Right cardiac atrium (tissue), 5 donors: ENCODE measurements around the gene GLIS2. TPM values are rescaled to one million over a fixed set of nuclear protein-coding genes. Genes with fewer than 3 reads are reported as not detected.

ENCODE experiments used
- ATAC-seq, 2 donors: fragments of 200-7000 bp; cut with Tn5 transposase; one replicate each; pipeline versions ENCODE4 v1.8.0 to v1.9.1; 2020; ENCODE audit warnings: moderate library complexity in 2 of 2, mild to moderate bottlenecking in 1 of 2
- DNase-seq, 3 donors: peaks; one replicate each; pipeline ENCODE4 v3.0.0-alpha.2; 2020
- H3K27ac ChIP-seq: one replicate; pipeline ENCODE4 v1.5.1; 2013; ENCODE audit warnings: mild to moderate bottlenecking, low read length, control low read depth, moderate library complexity
- H3K27me3 ChIP-seq: one replicate; pipeline ENCODE4 v1.6.1; 2013; ENCODE audit not compliant: control insufficient read depth, insufficient read depth
- H3K4me1 ChIP-seq: one replicate; pipeline ENCODE4 v1.6.1; 2013; ENCODE audit warnings: low read length; ENCODE audit not compliant: control insufficient read depth, insufficient read depth
- H3K4me3 ChIP-seq: one replicate; pipeline ENCODE4 v1.5.1; 2013; ENCODE audit warnings: low read length, control low read depth
- H3K9me3 ChIP-seq: one replicate; pipeline ENCODE4 v1.6.1; 2013; ENCODE audit warnings: low read length; ENCODE audit not compliant: control insufficient read depth
- WGBS: extraction: QIAGEN DNeasy Blood & Tissue Kit; methylation state at CpG from one replicate; pipeline ENCODE4 v1.1.7; 2013; 5-methylcytosine and 5-hydroxymethylcytosine counted together
- intact Hi-C, 4 donors: fragments of 100-400 bp; cut with DNase I; formaldehyde crosslinking; loops; one replicate each; pipeline versions ENCODE4 v1.11.0 to v1.14.0; 2022 to 2023
- polyA plus RNA-seq: library from polyadenylated mRNA; stranded (reverse); fragments of 200-250 nt; gene quantifications from one replicate; pipeline ENCODE4 v1.2.3, GENCODE V29; 2013
- total RNA-seq, 4 donors: library from RNA; stranded (reverse); fragmentation: NEBNext Ultra II Directional; extraction: Animal tissue kit (Norgen Biotek cat#: 25700); gene quantifications; one replicate each; pipeline ENCODE4 v1.2.1, GENCODE V29; 2021
- donor health status: healthy with polysubstance abuse.
- donor health status: DM: no; HTN: yes; CAD: no.
- donor health status: DM: no; HTN: no; CAD: no.
- donor health status: DM: no; HTN: yes; CAD: no; lungs with severe emphysema.
- donor health status: DM: yes; HTN: yes; CAD: no.

The GLIS2 gene
- total and polyA plus RNA-seq, 5 donors: 15.2 to 34.6 (median 31.6) TPM

DNA sequence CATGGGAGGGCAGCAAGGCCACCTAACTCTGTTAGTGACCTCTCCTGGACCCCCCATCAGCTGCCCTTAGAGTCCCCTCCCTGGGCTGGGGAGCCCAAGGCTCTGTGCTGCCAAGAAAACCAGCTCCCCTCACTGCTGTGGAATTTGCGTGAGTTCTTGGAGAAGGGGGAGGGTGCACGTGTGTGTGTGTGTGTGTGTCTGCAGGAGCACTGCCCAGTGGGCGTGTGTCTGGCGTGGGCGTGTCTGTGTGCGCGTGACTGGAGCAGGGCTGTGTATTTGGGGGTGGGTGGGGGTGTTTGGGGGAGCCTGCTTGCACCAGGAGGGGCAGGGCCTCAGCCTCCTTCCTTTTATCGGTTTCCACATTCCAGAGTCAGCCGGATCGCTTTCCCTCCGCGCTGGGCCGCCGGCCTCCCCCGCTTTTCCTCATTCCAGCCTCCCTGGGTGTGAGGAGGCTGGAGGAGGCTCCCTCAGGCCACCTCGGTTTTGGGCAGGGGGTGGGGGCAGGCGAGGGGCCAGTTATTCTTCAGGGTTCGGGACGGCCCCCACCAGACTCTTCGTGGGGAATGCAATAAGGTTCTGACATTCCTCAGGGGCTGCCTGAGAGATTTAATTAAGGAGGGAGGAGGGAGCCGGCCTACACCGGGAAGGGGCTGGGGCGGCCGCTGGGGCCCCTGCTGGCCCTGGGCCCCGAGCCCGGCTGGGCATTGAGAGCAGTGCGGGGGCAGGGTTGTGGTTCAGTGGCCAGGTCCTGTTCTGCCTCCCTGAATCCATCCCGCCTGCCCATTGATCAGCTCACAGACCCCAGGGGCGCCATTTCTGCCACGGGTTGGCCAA, 58.3 kb downstream of the GLIS2 start:
- no peaks in the 10 kb centered on the region for H3K9me3 ChIP-seq
- peak overlapping the region; percentile 78 for H3K27ac ChIP-seq
- WGBS: 32% methylated on average over 30 of the region's 30 CpGs
- DNase-seq: peak; percentile 83 to 95 (median 92)
- no peaks in the 10 kb centered on the region for H3K27me3 ChIP-seq
- H3K4me3 ChIP-seq: peak overlapping the region; percentile 80
- intact Hi-C loops: no loop called here
- peaks cover 17% of the 10 kb centered on the region for H3K4me1 ChIP-seq
- peak; percentile 8 to 11 for ATAC-seq

GRCh38 chr16:4375717-4376116, 59.9 kb downstream of the GLIS2 start:
- ATAC-seq: no peak
- 73% methylated on average over 15 of the region's 15 CpGs for whole genome bisulfite sequencing
- H3K4me1 ChIP-seq: peaks cover 17% of the 10 kb centered on the region

DNA sequence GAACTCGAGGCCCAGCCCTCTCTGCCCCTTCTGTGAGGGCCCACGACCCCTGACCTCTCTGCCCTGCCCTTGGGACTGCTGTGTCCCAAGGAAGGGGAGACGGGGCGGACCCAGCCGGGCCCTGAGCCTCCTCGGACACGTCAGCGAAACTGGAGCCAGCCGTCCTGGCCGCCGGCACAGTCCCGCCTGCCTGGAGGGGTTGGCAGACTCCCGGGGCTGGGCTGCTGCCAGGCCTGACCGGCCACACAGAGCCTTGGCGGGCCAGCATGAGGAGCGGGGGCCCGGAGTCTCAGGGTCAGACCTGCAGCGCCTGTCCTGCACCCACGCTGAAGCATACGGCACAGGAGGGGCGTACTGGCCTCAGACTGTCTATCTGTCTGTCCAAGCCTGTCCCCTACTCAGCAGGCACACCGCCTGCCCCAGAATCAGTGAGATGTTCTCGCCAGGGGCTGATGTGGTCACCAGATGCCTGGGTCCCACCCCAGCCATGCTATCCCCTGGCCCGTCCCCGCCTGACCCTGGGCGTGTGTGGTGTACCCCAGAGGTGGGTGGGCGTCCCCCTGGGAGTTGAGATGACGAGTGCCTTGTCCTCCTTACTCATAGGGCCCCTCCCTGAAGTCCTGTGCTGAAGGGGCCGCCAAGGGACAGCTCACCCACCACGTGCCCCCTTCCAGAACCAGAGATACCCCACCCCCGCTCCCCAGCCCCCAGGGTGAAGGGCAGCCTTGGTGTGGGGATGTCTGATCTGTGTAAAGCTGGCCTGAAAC, 60.4 kb downstream of the GLIS2 start:
- DNase-seq: peak; percentile 96 to 98 (median 98)
- H3K4me1 ChIP-seq: peaks cover 17% of the 10 kb centered on the region
- H3K27ac ChIP-seq: peak overlapping the region; percentile 48
- intact Hi-C loops: no loop called here
- 29% methylated on average over 31 of the region's 31 CpGs for WGBS
- no peak overlapping the region for H3K4me3 ChIP-seq
- H3K27me3 ChIP-seq: no peaks in the 10 kb centered on the region
- ATAC-seq: peak; percentile 73 to 82
- no peaks in the 10 kb centered on the region for H3K9me3 ChIP-seq

More at GRCh38 chr16:4375717-4376116, 59.9 kb downstream of the GLIS2 start:
- H3K27me3 ChIP-seq: no peaks in the 10 kb centered on the region
- no peak for DNase-seq
- intact Hi-C loops: no loop called here
- no peaks in the 10 kb centered on the region for H3K9me3 ChIP-seq
- H3K4me3 ChIP-seq: no peak overlapping the region
- H3K27ac ChIP-seq: peak overlapping the region; percentile 48

DNA sequence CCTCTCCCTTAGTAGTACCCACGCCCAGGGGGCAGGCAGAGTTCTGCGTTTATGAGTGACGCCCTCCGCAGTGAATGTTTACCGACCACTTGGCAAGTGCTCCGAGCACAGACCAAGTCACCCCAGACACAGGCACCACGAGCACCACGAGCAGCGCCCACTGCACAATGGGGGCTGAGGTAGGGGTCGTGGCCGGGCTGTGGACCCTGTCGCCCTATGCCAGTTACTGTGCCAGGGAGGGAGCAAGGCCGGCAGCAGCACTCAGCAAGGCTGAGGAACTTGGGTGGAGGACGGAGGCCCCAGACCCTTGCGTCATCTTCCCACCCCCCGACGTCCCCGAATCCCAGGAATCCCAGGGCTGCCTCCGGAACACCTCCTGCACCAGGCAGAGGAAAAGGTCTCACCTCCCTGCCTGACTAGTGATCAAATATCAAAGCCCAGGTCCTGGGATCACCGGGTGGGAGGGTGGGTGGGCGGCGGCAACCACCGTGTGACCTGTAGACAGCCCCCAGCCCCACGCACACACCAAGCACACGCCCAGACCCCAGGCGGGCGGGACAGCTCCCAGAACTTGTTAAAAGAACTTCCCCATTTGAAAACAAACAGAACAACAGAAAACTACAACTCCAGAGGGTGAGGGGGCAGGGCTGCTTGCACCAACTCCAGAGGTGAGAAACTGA, 61.2 kb downstream of the GLIS2 start:
- Histone ChIP-seq H3K4me1 (peaks cover 17% of the 10 kb centered on the region), H3K27me3 (no peaks in the 10 kb centered on the region), H3K27ac (peak overlapping the region; percentile 13), H3K9me3 (no peaks in the 10 kb centered on the region), H3K4me3 (no peak overlapping the region)
- intact Hi-C loops: no loop called here
- WGBS: 60% methylated on average over 27 of the region's 27 CpGs
- no peak for ATAC-seq
- peak in 1 of 3 donors; percentile 62 for DNase-seq

DNA sequence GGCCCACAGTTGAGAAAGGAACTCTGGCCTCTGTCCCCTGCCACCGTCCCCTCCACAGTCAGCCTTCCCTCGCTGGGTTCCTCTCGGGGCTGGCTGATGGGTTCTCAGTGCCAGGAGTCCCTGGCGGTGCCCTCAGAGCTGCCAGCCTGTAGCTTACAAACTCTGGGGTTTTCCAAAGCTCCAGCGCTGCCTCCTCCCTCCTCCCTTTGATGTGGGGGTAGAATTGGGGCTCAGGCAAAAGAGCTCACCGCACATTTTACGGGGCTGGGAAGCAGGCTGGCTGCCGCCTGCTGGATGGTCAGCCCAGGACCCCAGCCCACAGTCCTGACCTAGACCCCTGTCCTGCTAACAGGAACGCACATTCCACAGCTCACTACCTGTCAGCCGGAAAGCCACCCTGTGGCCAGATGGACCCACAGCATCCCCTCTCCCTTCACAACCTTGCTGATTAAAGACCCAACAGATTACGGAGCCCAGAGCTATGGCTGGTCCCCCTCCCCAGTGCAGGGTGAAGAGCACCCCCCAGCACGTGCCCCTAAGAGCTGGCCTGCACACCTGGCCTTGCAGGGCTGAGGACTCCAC, 61.8 kb downstream of the GLIS2 start:
- Histone ChIP-seq H3K4me1 (peaks cover 16% of the 10 kb centered on the region), H3K9me3 (no peaks in the 10 kb centered on the region), H3K27me3 (no peaks in the 10 kb centered on the region), H3K27ac (peak overlapping the region; percentile 9), H3K4me3 (no peak overlapping the region)
- DNase-seq: peak in 2 of 3 donors; percentile 15 to 49
- no peak for ATAC-seq
- intact Hi-C loops: no loop called here
- 69% methylated on average over 12 of the region's 12 CpGs for WGBS

DNA sequence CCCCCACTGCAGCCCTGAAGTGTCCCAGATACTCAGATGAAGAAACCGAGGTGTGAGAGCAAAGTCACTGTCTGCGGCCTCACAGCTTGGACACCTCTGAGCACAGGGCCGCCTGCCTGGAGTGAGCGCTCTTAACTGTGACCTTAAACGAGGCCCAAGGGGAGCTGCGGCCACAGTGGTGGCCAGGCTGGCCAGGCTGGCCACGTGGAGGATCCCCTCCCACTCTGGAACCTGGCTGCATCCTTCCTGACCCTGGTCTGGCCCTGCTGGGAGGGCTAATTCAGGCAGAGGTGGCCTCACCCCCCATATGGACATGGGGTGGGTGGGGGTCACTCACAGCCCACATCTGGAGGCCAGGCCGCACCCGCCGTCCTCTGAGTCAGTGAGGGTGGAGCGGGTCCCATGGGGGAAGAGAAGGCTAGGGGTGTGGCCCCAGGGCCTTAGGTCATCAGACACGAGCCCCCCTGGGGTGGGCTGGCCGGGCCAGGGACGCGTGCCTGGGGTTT, 62.3 kb downstream of the GLIS2 start:
- ATAC-seq: peak in 1 of 2 donors; percentile 26
- Histone ChIP-seq H3K27me3 (no peaks in the 10 kb centered on the region), H3K9me3 (no peaks in the 10 kb centered on the region), H3K27ac (peak overlapping the region; percentile 9), H3K4me3 (no peak overlapping the region), H3K4me1 (peaks cover 15% of the 10 kb centered on the region)
- intact Hi-C loops: no loop called here
- DNase-seq: peak; percentile 80 to 85 (median 82)
- whole genome bisulfite sequencing: 55% methylated on average over 15 of the region's 15 CpGs

DNA sequence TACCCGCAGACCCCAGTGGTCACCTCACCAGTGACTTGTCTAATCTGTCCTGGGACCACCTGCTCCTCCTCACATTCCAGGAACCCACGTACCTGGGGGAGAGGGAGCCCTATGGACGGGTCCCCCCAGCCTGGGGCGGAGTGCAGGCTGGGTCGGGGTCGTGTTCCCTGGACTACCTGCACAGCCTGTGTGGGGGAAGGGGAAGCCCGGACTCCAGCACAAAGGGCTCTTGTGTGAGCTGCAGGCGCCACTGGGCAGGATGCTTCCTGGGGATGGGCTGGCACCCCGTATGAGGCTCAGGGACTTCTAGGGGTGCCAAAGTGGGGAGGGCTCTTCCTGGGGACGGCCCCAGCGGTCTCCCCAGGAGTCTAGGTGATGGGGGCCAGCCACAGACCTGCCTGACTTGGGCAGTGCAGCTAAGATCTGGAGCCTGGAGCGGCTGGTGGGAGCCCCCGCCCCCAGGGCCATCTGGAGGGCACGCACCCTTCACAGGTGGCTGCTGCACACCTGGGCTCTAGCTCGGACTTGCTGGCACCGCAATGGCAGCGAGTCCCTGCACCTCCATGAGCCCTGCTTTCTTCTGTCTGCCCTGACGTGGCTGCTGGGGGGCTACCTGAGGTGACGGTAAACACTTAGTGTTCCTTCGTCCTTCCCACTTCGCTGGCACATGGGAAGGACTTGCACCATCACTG, 63.3 kb downstream of the GLIS2 start:
- Histone ChIP-seq H3K27me3 (no peaks in the 10 kb centered on the region), H3K9me3 (no peaks in the 10 kb centered on the region), H3K27ac (no peak overlapping the region), H3K4me3 (no peak overlapping the region), H3K4me1 (peaks cover 15% of the 10 kb centered on the region)
- DNase-seq (peak in 1 of 3 donors; percentile 57), ATAC-seq (no peak)
- WGBS: 92% methylated on average over 21 of the region's 21 CpGs
- intact Hi-C loops: no loop called here

GRCh38 chr16:4380119-4381063, 64.5 kb downstream of the GLIS2 start:
- intact Hi-C loops: no loop called here
- peak; percentile 37 to 81 (median 65) for DNase-seq
- 75% methylated on average over 26 of the region's 26 CpGs for WGBS
- no peaks in the 10 kb centered on the region for H3K27me3 ChIP-seq
- H3K27ac ChIP-seq: no peak overlapping the region
- no peaks in the 10 kb centered on the region for H3K9me3 ChIP-seq
- no peak overlapping the region for H3K4me3 ChIP-seq
- H3K4me1 ChIP-seq: peaks cover 13% of the 10 kb centered on the region
- ATAC-seq: no peak

DNA sequence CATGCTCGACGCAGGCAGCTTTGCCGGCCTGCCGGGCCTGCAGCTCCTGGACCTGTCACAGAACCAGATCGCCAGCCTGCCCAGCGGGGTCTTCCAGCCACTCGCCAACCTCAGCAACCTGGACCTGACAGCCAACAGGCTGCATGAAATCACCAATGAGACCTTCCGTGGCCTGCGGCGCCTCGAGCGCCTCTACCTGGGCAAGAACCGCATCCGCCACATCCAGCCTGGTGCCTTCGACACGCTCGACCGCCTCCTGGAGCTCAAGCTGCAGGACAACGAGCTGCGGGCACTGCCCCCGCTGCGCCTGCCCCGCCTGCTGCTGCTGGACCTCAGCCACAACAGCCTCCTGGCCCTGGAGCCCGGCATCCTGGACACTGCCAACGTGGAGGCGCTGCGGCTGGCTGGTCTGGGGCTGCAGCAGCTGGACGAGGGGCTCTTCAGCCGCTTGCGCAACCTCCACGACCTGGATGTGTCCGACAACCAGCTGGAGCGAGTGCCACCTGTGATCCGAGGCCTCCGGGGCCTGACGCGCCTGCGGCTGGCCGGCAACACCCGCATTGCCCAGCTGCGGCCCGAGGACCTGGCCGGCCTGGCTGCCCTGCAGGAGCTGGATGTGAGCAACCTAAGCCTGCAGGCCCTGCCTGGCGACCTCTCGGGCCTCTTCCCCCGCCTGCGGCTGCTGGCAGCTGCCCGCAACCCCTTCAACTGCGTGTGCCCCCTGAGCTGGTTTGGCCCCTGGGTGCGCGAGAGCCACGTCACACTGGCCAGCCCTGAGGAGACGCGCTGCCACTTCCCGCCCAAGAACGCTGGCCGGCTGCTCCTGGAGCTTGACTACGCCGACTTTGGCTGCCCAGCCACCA, 65.4 kb downstream of the GLIS2 start:
- intact Hi-C loops: no loop called here
- Histone ChIP-seq H3K27me3 (no peaks in the 10 kb centered on the region), H3K27ac (no peak overlapping the region), H3K9me3 (no peaks in the 10 kb centered on the region), H3K4me1 (peaks cover 12% of the 10 kb centered on the region), H3K4me3 (no peak overlapping the region)
- no peak for ATAC-seq
- 93% methylated on average over 59 of the region's 59 CpGs for WGBS
- DNase-seq: peak; percentile 42 to 66 (median 53)
